RWPE1 (cell line): Measurements from ENCODE around the gene PPA1.
"Not testable (repeated sequence)": the region's sequence is repeated elsewhere in the genome, so short reads cannot be mapped to it uniquely, and the experiment has no call there.

ENCODE experiments used
- CTCF ChIA-PET: fragments of 350-600 bp; sonication (Branson Sonifier 250); formaldehyde crosslinking; extraction: SDS; loops from one replicate; lab custom pipeline; 2021; lab: Yijun Ruan, JAX
- POLR2A ChIA-PET: fragments of 400-600 bp; formaldehyde crosslinking; extraction: SDS; loops from one replicate; lab custom pipeline; 2020; ENCODE audit warnings: antibody characterized with exemption; ENCODE audit not compliant: low non-redundant PET; lab: Yijun Ruan, JAX
- DNase-seq: peaks from one replicate; pipeline ENCODE4 v3.0.0; 2012; ENCODE audit warnings: low spot score
- H3K27ac ChIP-seq: fragments of 450-650 bp; 2 replicates; pipeline ENCODE4 v1.5.1; 2017
- TF ChIP-seq, protein P1 (sequence below): fragments of 450-650 bp; conservative IDR thresholded peaks from 2 replicates; pipeline ENCODE4 v1.5.1; 2017; ENCODE audit warnings: low read depth, mild to moderate bottlenecking

Gene PPA1

DNA sequence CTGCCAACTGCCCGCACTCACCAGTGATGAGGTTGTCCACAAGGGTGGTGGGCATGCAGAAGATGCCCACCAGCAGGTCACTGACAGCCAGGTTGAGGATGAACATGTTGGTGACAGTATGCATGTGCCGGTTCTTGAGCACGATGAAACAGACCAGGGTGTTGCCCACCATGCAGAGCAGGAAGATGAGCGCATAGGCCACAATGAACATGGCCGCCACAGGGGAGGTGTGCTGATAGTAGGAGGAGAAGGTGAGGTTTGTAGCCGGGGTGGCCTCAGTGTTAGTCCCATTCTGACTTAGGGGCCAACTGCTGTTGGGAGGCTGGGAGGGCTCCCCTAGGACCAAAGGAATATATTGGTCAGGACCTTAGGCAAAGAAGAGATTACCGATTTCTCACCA lies 32.8 kb upstream of the PPA1 start:
- no peak overlapping the region for H3K27ac ChIP-seq
- CTCF ChIA-PET = no interaction called here

DNA sequence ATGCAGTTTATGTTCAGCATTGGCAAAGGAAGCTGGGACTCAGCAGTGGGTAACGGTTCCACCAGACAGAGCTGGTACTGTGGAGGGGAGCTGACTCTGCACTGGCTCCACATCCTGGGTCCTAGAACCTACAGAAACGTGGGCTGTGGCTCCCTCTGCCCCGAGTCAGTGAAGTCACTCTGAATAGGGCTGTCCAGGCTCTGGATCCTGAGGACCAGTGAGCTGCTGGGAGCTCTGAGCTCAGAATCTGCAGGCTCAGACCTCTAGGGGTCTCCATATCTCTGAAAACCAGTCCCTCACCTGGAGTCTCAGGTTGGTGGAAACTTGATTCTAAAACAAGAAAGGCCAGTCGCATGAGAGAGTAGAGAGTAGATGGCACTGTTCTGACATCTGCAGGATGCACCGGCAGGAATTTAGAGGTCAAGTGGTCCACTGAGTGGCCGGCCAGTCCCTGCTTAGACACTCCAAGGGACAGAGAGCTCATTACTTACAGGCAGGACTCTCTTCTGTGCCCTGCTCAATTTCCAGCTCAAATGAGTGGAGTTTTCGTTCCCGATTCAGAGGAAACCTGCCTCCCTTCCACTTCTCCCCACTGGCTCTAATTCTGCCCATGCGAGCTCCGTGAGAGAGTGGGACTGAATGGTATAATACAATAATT lies 31.9 kb upstream of the PPA1 start:
- ChIA-PET POLR2A (no interaction called here), CTCF (interaction anchor here (0.5 to 1.1 kb wide), 3 partner anchors 9 to 90 kb away, joined by 3 to 6 read pairs (median 4); no protein-coding TSS in a partner anchor)
- no peak overlapping the region for H3K27ac ChIP-seq
- TF ChIP-seq, protein P1, sequence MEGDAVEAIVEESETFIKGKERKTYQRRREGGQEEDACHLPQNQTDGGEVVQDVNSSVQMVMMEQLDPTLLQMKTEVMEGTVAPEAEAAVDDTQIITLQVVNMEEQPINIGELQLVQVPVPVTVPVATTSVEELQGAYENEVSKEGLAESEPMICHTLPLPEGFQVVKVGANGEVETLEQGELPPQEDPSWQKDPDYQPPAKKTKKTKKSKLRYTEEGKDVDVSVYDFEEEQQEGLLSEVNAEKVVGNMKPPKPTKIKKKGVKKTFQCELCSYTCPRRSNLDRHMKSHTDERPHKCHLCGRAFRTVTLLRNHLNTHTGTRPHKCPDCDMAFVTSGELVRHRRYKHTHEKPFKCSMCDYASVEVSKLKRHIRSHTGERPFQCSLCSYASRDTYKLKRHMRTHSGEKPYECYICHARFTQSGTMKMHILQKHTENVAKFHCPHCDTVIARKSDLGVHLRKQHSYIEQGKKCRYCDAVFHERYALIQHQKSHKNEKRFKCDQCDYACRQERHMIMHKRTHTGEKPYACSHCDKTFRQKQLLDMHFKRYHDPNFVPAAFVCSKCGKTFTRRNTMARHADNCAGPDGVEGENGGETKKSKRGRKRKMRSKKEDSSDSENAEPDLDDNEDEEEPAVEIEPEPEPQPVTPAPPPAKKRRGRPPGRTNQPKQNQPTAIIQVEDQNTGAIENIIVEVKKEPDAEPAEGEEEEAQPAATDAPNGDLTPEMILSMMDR = no peak
- DNase-seq = peak; percentile 33

More for the DNA sequence above, 32.8 kb upstream of the PPA1 start:
- POLR2A ChIA-PET = no interaction called here
- TF ChIP-seq, protein P1 = no peak
- no peak for DNase-seq

DNA sequence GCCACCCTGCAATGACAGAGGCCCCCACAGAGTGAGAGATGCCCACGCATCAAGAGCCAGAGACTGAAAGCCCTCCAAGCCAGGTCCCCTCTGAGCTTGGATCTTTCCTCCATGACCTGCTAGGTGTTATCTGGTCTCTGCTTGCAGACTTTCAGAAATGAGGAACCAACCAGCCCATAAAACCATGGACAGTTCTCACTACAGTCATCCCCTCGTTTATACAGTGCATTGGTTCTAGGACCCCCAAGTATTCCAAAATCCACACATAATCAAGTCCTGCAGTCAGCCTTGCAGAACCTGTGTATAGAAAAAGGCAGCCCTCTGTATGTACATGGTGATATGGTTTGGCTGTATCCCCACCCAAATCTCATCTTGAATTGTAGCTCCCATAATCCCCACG lies 27.5 kb upstream of the PPA1 start:
- TF ChIP-seq, protein P1 = no peak
- CTCF ChIA-PET = interaction anchor here (0.9 kb wide), 1 partner anchor 1019 kb away, joined by 3 read pairs; no protein-coding TSS in a partner anchor

DNA sequence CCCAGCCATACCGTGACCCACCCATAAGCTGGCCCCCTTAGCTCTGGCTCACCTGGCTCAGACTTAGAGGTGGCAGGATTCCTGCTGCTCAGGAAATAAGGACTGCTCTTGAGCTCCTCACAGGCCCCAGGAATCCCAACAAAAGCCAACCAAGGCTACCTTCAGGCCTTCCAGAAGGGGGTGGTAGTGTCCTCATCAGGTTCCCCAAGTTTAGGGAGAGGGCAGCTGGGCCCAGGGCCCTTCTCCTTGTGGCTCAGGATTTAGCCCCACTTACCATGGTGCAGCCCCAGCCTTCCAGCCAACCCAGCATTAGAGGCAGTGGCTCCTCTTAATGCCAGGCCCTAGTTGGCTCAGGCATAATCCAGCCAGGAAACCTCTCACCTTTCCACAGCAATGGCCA lies 27.0 kb upstream of the PPA1 start:
- DNase-seq = no peak
- TF ChIP-seq, protein P1 = no peak
- POLR2A ChIA-PET = no interaction called here
- no peak overlapping the region for H3K27ac ChIP-seq
- CTCF ChIA-PET = interaction anchor here (0.9 kb wide), 1 partner anchor 1019 kb away, joined by 3 read pairs; no protein-coding TSS in a partner anchor

More for the DNA sequence above, 27.5 kb upstream of the PPA1 start:
- DNase-seq = no peak
- POLR2A ChIA-PET = no interaction called here
- no peak overlapping the region for H3K27ac ChIP-seq

DNA sequence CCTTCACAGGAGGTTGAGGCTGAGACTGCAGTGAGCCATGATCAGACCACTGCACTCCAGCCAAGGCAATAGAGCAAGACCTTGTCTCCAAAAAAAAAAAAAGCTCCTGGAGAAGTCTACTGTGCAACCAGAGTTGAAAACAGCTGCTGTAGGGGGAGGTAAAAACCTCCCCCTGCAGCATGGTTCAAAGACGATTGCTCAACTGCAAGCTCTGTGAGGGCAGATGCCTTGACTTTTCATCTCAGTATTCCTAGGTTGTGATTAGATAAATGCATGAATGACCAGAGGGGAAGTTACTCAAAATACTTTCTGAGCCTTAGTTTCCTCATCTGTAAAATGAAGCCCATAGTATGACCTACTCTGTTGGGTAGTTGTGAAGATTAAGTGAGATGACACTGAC lies 25.0 kb upstream of the PPA1 start:
- POLR2A ChIA-PET = no interaction called here
- TF ChIP-seq, protein P1 = no peak
- DNase-seq = no peak
- CTCF ChIA-PET = interaction anchor here (0.6 kb wide), 1 partner anchor 10 kb away, joined by 4 read pairs; no protein-coding TSS in a partner anchor
- no peak overlapping the region for H3K27ac ChIP-seq

DNA sequence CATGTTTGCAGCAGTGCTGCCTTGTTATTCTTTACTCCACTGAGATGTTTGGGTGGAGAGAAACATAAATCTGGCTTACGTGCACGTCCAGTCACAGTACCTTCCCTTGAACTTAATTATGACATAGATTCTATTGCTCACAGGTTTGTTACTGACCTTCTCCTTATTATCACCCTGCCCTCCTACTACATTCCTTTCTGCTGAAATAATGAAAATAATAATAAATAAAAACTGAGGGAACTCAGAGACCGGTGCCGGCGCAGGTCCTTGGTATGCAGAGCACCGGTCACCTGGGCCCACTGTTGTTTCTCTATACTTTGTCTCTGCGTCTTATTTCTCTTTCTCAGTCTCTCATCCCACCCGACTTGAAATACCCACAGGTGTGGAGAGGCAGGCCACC lies 24.6 kb upstream of the PPA1 start:
- DNase-seq, CTCF ChIA-PET, POLR2A ChIA-PET, H3K27ac ChIP-seq: not testable (repeated sequence)

DNA sequence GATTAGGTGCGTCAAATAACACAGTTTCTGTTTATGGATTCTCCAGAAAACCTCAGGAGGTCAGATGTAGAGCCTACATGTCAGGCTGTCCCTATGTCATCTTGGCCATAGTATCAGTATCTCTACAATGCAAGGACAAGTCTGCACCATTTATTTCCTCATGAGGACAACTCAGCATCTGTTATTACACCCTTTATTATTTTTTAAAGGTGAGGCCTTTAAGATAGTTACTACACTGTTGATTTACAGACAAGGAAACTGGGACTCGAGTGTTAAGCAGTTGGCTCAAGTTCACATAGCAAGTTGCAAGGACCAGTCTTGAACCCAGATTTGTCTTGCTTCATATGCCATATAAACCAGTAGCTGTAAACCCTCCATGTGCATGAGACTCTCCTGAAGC lies 23.2 kb upstream of the PPA1 start:
- POLR2A ChIA-PET = no interaction called here
- TF ChIP-seq, protein P1 = no peak
- no peak overlapping the region for H3K27ac ChIP-seq
- no peak for DNase-seq
- CTCF ChIA-PET = interaction anchor here (1.0 to 1.1 kb wide), 2 partner anchors 17 to 34 kb away, joined by 3 to 8 read pairs; no protein-coding TSS in a partner anchor
